Stimulated activated naive B cell treated with anti-CD40 and anti-IgM and Interleukin-4, amounts not matched to agents 10 μg/mL and 1 μg/mL and 100 μg/mL, for 72 hours (primary cell): ENCODE results near the gene MRAP.

Experiments
- ATAC-seq, 2 donors: fragments of 150-1000 bp; cut with Tn5 transposase; replicated peaks; 2 replicates each; pipeline ENCODE4 v1.10.0; 2021; ENCODE audit warnings: moderate library complexity in 1 of 2
- DNase-seq: peaks from one replicate; pipeline ENCODE4 v3.0.0; 2021
- H3K27ac Mint-ChIP-seq: one replicate; pipeline ENCODE4 v1.8.0; 2022; ENCODE audit warnings: mild to moderate bottlenecking, mixed read lengths
- H3K27me3 Mint-ChIP-seq, 2 donors: one replicate each; pipeline ENCODE4 v1.8.0; 2022; ENCODE audit warnings: mixed read lengths in 2 of 2
- H3K36me3 Mint-ChIP-seq, 2 donors: one replicate each; pipeline ENCODE4 v1.8.0; 2022; ENCODE audit warnings: mixed read lengths in 2 of 2, mild to moderate bottlenecking in 1 of 2
- H3K4me1 Mint-ChIP-seq, 2 donors: one replicate each; pipeline ENCODE4 v1.8.0; 2022; ENCODE audit warnings: mixed read lengths in 2 of 2, mild to moderate bottlenecking in 1 of 2
- H3K4me3 Mint-ChIP-seq, 2 donors: one replicate each; pipeline ENCODE4 v1.8.0; 2022; ENCODE audit warnings: mild to moderate bottlenecking in 2 of 2, mixed read lengths in 2 of 2, moderate library complexity in 1 of 2
- H3K9me3 Mint-ChIP-seq, 2 donors: one replicate each; pipeline ENCODE4 v1.8.0; 2022; ENCODE audit warnings: mixed read lengths in 2 of 2, mild to moderate bottlenecking in 1 of 2

Gene MRAP

DNA sequence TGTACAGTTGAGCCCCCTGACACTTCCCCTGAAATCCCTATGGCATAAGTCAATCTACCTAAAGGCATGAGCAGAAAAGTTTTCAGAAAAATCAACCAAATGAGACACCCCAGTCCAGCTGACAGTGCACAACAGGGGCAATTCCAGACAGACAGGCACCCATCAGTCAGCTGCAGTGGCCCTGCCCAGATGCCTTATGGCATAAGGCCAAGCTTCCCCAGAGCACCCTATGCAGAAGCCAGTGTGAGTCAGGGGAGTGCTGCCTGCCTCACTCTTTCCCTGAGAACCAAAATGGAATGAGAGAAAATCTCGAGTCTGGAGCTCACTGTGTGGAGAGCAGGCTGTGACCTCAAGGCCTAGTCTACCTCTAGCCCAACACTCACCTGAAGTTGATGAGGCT lies 38.1 kb downstream of the MRAP start:
- no peaks in the 10 kb centered on the region for H3K4me1 Mint-ChIP-seq
- H3K27me3 Mint-ChIP-seq = no peaks in the 10 kb centered on the region
- DNase-seq (no peak), ATAC-seq (no peak)
- no peak overlapping the region for H3K4me3 Mint-ChIP-seq
- peaks cover 67 to 90% of the 10 kb centered on the region in 2 donors for H3K36me3 Mint-ChIP-seq
- peaks cover 0 to 1% of the 10 kb centered on the region in 2 donors for H3K9me3 Mint-ChIP-seq
- no peak overlapping the region for H3K27ac Mint-ChIP-seq

DNA sequence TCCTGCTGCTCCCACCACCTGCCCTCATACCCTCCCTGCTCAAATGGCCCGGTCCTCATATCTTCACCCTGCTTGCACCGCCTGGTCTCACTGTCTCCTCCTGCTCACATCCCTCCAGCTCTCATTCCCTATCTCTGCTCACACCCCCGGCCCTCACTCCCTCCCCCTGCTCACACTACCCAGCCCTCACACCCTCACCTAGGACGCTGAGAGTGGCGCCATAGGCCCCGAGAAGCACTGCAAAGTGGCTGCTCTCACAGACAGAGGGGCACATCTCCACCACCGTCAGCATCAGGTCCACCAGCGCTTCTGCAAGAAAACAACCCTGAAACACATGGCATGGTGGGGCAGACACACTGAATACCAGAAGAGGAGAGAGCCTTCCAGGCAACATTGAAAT lies 38.6 kb downstream of the MRAP start:
- no peak overlapping the region for H3K27ac Mint-ChIP-seq
- DNase-seq (no peak), ATAC-seq (no peak)
- H3K9me3 Mint-ChIP-seq = peaks cover 0 to 1% of the 10 kb centered on the region in 2 donors
- H3K4me3 Mint-ChIP-seq = no peak overlapping the region
- no peaks in the 10 kb centered on the region for H3K27me3 Mint-ChIP-seq
- H3K36me3 Mint-ChIP-seq = peaks cover 64 to 86% of the 10 kb centered on the region in 2 donors
- no peaks in the 10 kb centered on the region for H3K4me1 Mint-ChIP-seq

DNA sequence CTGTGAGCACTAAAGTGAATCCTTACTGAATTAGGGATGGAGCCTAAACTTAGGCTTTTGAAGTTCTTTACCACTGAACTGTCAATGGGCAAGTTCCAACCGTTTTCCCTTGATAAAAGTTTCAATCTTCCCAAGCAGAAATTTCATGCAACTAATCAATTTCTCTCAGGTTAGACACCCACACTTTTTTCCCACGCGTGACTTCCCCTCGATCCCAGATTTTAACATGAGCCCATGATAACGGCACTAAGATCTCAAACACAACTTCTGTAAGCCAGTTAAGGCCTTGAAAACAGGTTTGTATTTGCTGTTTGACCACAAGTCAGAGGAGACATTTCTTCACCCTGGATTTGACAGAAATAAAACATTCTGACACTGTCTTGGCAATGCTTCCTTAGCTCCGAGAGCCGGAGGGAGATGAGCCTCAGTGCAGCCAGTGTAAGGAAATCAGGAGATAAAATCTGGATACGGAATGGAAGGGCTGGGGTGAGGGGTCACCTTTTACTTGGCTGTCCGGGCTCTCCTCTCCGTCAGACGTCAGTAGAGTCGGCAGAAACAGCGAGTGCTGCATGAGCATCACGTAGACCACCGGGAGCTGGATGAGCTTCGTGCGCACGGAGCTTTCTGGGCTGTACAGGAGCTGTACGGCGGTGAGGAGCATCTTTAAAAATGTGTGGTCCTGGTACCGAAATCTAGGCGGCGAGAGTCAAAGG lies 39.7 kb downstream of the MRAP start:
- Mint-ChIP-seq H3K4me3 (no peak overlapping the region), H3K4me1 (no peaks in the 10 kb centered on the region), H3K9me3 (no peaks in the 10 kb centered on the region), H3K36me3 (peaks cover 60 to 79% of the 10 kb centered on the region in 2 donors), H3K27me3 (no peaks in the 10 kb centered on the region), H3K27ac (no peak overlapping the region)
- ATAC-seq = no peak
- no peak for DNase-seq

DNA sequence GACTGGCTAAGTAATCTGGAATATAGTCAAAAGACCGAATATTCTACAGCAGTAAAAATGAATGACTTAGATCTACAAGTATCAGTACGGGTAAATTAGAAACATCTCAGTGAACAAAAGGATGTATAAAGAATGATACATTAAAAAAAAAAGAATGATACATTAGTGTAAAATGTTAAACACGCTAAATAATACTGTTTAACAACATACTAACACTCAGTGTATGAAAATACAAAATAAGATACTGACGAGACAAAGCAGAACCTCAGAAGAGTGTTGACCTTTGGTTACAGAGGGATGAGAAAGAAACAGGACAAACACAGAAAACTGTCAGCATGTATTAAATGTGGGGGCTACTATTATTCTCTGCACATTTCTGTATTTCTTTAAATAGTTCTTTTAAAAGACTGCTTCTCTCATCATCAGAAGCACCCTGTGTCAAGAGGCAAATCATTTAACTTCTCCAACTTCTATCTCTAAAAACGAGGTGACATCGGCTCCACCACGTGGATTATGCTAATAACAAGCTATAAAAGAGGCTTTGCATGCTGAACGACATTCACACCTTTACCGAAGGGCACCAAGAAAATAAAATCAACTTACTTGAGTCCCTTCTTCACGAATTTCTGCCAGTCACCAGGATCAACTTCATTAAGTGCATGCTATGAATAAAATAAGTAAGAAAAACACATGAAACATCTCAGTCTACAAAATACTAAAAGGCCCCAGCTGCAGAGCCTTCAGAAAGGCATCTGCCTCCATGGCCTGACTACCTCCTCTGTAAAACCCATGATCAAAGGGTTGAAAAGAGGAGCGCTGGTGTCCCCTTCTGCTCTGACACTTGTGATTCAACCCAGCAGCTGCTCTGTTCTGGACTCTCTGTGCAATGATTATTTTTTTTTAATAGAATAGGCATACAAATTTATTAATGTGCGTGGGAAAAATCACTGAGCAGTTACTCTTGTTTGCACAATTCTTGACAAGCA lies 42.5 kb downstream of the MRAP start:
- H3K9me3 Mint-ChIP-seq = peaks cover 9% of the 10 kb centered on the region in 2 donors
- no peaks in the 10 kb centered on the region for H3K27me3 Mint-ChIP-seq
- ATAC-seq (no peak), DNase-seq (no peak)
- peaks cover 75 to 77% of the 10 kb centered on the region in 2 donors for H3K36me3 Mint-ChIP-seq
- no peak overlapping the region for H3K4me3 Mint-ChIP-seq
- H3K27ac Mint-ChIP-seq = no peak overlapping the region
- no peaks in the 10 kb centered on the region for H3K4me1 Mint-ChIP-seq

DNA sequence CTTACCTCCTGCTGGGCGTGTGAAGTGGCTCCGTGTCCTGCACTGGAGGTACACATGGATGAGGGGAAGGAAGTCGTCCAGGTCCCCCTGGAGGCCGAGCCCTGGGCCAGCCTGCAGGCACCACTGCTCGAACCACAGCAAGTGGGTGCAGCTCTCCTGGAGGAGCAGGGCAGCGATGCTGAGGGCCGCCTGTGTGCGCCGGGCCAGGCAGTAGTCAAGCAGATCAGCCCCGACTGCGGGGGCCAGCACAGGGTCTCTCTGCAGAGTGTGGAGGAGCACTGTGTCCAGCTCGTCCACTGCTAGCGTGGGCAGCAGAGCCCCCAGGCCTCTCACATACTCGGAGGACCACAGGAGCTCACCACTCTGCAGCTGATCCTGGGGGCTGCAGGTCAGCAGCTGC lies 48.3 kb downstream of the MRAP start:
- DNase-seq (no peak), ATAC-seq (no peak)
- H3K36me3 Mint-ChIP-seq = peaks cover 80 to 84% of the 10 kb centered on the region in 2 donors
- peaks cover 0 to 9% of the 10 kb centered on the region in 2 donors for H3K4me1 Mint-ChIP-seq
- no peak overlapping the region for H3K27ac Mint-ChIP-seq
- H3K4me3 Mint-ChIP-seq = no peak overlapping the region
- peaks cover 9% of the 10 kb centered on the region in 2 donors for H3K9me3 Mint-ChIP-seq
- no peaks in the 10 kb centered on the region for H3K27me3 Mint-ChIP-seq

DNA sequence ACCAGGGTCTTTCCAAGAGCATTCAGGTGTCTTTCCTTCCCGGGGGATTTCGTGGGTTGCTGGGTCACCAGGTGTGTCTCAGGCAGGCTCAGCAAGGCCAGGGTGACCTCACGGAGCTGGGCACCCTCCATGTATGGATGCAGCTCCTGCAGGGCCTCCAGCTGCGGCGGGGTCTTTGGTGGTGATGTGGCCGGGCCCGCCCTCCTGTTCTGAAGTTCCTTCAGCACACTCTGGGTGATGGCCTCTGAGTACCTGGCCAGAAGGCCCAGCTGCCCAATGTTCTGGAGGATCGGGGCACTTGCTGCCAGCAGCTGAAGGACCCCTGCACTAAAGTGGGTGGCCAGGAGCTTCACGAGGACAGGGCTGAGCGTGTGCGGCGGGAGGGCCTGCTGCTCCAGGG lies 48.7 kb downstream of the MRAP start:
- H3K4me1 Mint-ChIP-seq = peaks cover 0 to 9% of the 10 kb centered on the region in 2 donors
- peaks cover 84 to 87% of the 10 kb centered on the region in 2 donors for H3K36me3 Mint-ChIP-seq
- no peak overlapping the region for H3K4me3 Mint-ChIP-seq
- H3K27ac Mint-ChIP-seq = no peak overlapping the region
- DNase-seq (no peak), ATAC-seq (no peak)
- H3K27me3 Mint-ChIP-seq = no peaks in the 10 kb centered on the region
- H3K9me3 Mint-ChIP-seq = peaks cover 9% of the 10 kb centered on the region in 2 donors

DNA sequence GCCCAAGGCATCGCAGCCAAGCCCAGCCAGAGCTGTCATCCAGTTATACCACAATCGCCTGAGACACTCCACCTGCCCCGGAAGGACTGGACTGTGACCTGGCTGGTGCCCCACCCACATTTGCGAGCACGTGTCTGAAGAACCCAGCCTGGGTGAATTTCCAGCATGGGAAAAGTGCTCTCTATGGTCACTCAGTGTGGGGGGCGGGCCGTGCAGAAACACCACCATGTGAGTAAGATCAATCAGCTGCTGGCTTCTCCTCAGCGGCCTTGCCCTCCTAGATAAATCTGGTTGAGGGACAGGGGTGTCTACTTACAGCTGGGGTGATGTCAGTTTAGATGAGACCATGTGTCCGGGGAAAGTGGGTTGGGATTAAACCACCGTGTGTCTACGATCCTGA lies 49.3 kb downstream of the MRAP start:
- DNase-seq (no peak), ATAC-seq (no peak)
- Mint-ChIP-seq H3K27me3 (no peaks in the 10 kb centered on the region), H3K27ac (peak overlapping the region; percentile 9), H3K36me3 (peaks cover 84% of the 10 kb centered on the region in 2 donors), H3K9me3 (peaks cover 9% of the 10 kb centered on the region in 2 donors), H3K4me3 (no peak overlapping the region), H3K4me1 (peaks cover 0 to 9% of the 10 kb centered on the region in 2 donors)

DNA sequence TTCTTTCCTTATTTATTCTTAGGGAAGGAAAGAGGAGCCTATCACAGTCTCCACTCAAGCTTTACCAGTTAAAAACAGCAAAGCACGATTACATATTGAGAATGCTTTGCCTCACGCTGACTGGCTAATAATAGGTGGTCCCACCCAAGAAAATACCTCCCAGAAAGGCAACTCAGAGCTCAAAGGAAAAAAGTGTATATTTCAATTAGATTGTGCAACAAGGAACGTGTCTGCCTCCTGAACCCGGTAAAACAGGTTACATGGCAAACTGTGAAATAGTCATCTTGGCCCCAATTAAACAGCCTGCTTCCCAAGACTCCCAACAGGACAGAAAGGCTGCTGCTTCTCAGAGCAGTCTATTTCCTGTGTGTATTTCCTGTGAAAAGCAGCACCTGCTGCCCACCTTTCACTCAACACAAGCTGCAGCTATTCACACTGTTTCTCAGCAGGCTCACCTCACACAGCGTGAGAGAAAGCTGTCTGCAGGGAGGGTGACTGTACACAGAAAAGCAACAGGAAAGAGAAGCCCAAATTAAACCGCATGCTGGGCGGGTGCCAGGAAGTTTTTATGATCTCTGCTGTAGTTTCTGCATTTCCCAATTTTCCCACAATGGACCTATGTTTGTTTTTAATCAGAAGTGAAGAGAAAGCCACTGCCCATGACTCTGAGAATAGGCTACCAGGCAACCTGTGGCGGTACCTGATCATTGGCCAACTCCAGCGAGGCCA lies 50.1 kb downstream of the MRAP start:
- H3K4me1 Mint-ChIP-seq = peaks cover 0 to 9% of the 10 kb centered on the region in 2 donors
- no peak for DNase-seq
- no peak overlapping the region for H3K4me3 Mint-ChIP-seq
- no peak for ATAC-seq
- H3K36me3 Mint-ChIP-seq = peaks cover 80 to 82% of the 10 kb centered on the region in 2 donors
- no peaks in the 10 kb centered on the region for H3K27me3 Mint-ChIP-seq
- H3K9me3 Mint-ChIP-seq = peaks cover 9% of the 10 kb centered on the region in 2 donors
- peak overlapping the region; percentile 54 for H3K27ac Mint-ChIP-seq

DNA sequence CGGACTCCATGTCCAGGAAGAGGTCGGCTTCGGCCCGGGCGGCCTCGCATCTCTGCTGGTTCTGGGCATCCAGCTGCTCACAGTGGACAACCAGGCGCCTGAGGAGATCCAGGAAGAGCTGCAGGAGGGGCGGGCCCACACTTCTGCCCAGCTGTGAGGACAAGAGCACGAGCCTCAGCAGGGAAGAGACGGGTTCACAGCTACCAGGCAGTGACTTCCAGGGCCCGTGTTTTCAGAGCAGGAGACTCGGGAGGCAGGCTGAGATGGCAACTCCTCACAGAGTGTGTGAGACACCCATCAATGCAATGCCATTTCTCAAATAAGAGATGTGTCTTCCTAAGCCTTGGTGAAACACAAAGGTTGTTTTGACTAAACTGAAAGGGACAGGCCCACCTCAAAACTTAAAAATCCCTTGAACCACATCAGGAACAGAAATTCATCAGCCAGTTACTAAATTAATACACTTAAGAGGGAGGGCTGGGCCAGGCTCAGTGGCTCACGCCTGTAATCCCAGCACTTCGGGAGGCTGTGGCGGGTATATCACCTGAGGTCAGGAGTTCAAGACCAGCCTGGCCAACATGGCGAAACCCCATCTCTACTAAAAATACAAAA lies 50.8 kb downstream of the MRAP start:
- Mint-ChIP-seq H3K4me1 (peaks cover 0 to 9% of the 10 kb centered on the region in 2 donors), H3K27me3 (no peaks in the 10 kb centered on the region), H3K4me3 (no peak overlapping the region), H3K36me3 (peaks cover 78 to 81% of the 10 kb centered on the region in 2 donors), H3K9me3 (peaks cover 6 to 7% of the 10 kb centered on the region in 2 donors), H3K27ac (peak overlapping the region; percentile 54)
- ATAC-seq (peak; percentile 60 to 91), DNase-seq (peak; percentile 3)

DNA sequence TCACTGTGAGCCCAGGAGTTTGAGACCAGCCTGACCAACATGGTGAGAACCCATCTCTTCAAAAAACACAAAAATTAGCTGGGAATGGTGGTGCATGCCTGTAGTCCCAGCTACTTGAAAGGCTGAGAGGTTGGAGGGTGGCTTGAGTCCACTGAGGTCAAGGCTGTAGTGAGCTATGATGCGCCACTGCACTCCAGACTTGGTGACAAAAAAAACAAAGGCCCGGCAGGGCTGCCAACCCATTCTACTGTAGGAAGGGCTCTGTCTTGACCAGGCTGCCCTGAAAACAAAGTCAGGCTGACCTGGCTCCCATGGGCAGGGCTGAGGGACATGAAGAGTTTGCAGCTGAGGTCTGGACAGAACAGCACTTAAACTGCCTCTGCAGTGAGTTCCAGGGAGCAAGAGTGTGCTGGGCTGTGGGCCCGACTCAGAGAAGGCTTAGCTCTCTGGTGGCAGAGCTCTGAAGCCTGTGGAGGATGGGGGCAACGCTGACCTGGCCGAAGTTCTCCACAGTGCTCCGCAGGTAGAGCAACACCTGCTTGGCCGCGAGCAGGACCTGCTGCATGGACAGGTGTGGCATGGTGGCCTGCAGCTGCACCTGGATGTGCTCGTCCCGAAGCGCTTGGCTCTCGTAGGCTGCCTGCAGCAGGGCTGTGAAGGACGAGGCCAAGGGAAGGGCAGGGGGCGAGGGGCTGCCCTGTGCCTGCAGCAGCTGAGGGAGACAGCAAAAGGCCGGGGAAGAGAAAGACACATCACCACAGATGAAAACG lies 51.7 kb downstream of the MRAP start:
- Mint-ChIP-seq H3K27ac (peak overlapping the region; percentile 31), H3K9me3 (no peaks in the 10 kb centered on the region), H3K36me3 (peaks cover 75% of the 10 kb centered on the region in 2 donors), H3K4me3 (no peak overlapping the region), H3K4me1 (peaks cover 0 to 9% of the 10 kb centered on the region in 2 donors), H3K27me3 (no peaks in the 10 kb centered on the region)
- ATAC-seq (no peak), DNase-seq (no peak)

DNA sequence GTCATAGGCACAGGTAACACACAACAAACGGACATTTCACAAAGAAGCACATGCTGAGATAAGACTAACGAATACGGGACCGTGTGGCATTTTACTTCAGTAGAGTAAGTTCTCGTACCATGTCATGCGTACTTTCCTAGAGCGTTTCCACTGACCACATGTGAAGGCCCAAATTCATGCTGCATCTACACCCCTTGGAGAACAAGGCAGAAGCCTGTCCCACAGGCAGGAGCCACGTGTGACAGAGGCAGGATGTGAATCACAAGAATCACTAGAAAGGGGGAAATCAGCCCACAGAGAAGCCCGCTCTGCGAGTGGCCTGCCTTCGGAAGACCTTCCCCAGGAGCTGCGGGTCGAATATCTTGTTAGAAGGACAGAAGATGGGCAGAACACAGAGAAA lies 52.3 kb downstream of the MRAP start:
- Mint-ChIP-seq H3K36me3 (peaks cover 70 to 73% of the 10 kb centered on the region in 2 donors), H3K9me3 (no peaks in the 10 kb centered on the region), H3K4me3 (no peak overlapping the region), H3K27ac (peak overlapping the region; percentile 37), H3K4me1 (peaks cover 0 to 9% of the 10 kb centered on the region in 2 donors), H3K27me3 (no peaks in the 10 kb centered on the region)
- DNase-seq (no peak), ATAC-seq (no peak)

DNA sequence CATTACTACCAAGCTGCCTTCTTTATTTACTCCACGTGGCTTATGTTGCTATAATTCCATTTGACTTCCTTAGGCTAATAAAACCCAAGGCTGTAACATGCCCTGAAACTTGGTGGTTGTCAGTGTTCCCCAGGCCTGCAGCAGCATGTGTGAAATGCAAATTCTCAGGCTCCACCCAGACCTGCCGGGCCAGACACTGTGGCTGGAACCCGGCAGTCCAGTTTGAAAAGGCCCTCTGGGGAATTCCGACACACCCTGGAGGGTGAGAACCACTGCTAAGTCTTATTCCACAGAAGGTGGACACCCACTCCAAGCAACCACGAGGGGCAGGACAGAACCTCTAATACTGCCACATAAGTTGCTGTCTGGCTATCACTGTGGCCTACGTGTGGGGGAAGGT lies 52.8 kb downstream of the MRAP start:
- ATAC-seq (no peak), DNase-seq (no peak)
- Mint-ChIP-seq H3K27ac (no peak overlapping the region), H3K4me3 (no peak overlapping the region), H3K27me3 (no peaks in the 10 kb centered on the region), H3K4me1 (peaks cover 0 to 9% of the 10 kb centered on the region in 2 donors), H3K9me3 (no peaks in the 10 kb centered on the region), H3K36me3 (peaks cover 67 to 73% of the 10 kb centered on the region in 2 donors)

DNA sequence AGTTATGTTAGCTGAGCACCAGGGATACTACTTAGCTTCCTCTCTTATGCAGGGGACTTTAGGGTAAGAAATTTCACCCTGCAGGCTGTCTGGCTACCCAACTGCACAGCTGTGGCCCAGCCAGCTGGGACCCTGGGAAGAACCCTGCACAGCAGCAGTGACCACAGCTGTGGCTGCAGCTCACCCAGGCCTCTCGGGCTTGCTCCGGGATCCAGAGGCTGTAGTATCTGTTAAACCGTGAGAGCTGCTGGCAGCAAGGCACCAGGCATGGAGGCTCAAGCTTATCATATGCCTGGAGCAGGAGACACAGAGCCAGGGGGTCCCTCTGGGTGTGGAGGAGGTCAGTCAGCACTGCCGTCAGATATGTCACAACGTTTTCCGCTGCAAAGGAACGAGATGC lies 53.9 kb downstream of the MRAP start:
- H3K4me3 Mint-ChIP-seq = no peak overlapping the region
- no peak overlapping the region for H3K27ac Mint-ChIP-seq
- DNase-seq = no peak
- peaks cover 0 to 9% of the 10 kb centered on the region in 2 donors for H3K4me1 Mint-ChIP-seq
- peaks cover 64 to 72% of the 10 kb centered on the region in 2 donors for H3K36me3 Mint-ChIP-seq
- ATAC-seq = no peak
- no peaks in the 10 kb centered on the region for H3K9me3 Mint-ChIP-seq
- H3K27me3 Mint-ChIP-seq = no peaks in the 10 kb centered on the region
